Right lobe of liver (tissue), 6 donors: ENCODE data around the gene ST8SIA6. TPM values are rescaled to one million over a fixed set of nuclear protein-coding genes. Genes with fewer than 3 reads are reported as not detected.

Source experiments
- ATAC-seq, 4 donors: fragments of 200-7000 bp; cut with Tn5 transposase; one replicate each; pipeline ENCODE4 v1.9.1; 2020; ENCODE audit warnings: mild to moderate bottlenecking in 4 of 4, moderate library complexity in 4 of 4
- DNase-seq, 3 donors: peaks; one replicate each; pipeline ENCODE4 v3.0.0-alpha.2; 2020
- H3K27ac ChIP-seq, 3 donors: fragments of 200-600 bp; one replicate each; pipeline ENCODE4 v1.8.0; 2022
- H3K27me3 ChIP-seq, 2 donors: fragments of 200-600 bp; one replicate each; pipeline ENCODE4 v1.8.0; 2022
- H3K36me3 ChIP-seq, 4 donors: fragments of 200-600 bp; sonication (generic) in 1 of 4; one replicate each; pipeline versions ENCODE4 v1.5.1 to v1.8.0; 2017 to 2022; ENCODE audit warnings: control low read depth in 1 of 4
- H3K4me1 ChIP-seq, 4 donors: fragments of 200-600 bp; sonication (generic) in 1 of 4; one replicate each; pipeline versions ENCODE4 v1.5.1 to v1.8.0; 2017 to 2022; ENCODE audit warnings: control low read depth in 1 of 4
- H3K4me3 ChIP-seq, 3 donors: fragments of 200-600 bp; one replicate each; pipeline ENCODE4 v1.8.0; 2022
- H3K9me3 ChIP-seq, 4 donors: fragments of 200-600 bp; sonication (generic) in 1 of 4; one replicate each; pipeline versions ENCODE4 v1.5.1 to v1.8.0; 2017 to 2022; ENCODE audit warnings: control low read depth in 1 of 4
- POLR2A ChIP-seq: fragments of 450-650 bp; IDR thresholded peaks from one replicate; pipeline ENCODE4 v1.6.1; 2017; ENCODE audit warnings: antibody characterized with exemption, mild to moderate bottlenecking
- WGBS: methylation state at CpG from one replicate; pipeline ENCODE4 v1.1.6; 2018; ENCODE audit warnings: low coverage, low lambda C conversion rate; ENCODE audit not compliant: insufficient coverage; ENCODE audit errors: missing lambda C conversion rate; 5-methylcytosine and 5-hydroxymethylcytosine counted together
- intact Hi-C, 2 donors: fragments of 100-400 bp; cut with DNase I; formaldehyde crosslinking; loops; one replicate each; pipeline versions ENCODE4 v1.11.2 to v1.14.1; 2022
- total RNA-seq, 6 experiments: library from RNA; depleted of rRNA in 2 of 6; stranded (reverse); fragments of >200 nt in 2 of 6; fragmentation: NEBNext Ultra II Directional in 3 of 6; extraction: Animal tissue kit (Norgen Biotek cat#: 25700) in 3 of 6; gene quantifications; one replicate each; pipeline versions ENCODE4 v1.1.0 to v1.2.4, GENCODE V29; 2016 to 2023
- TF ChIP-seq, protein P1 (sequence below), 4 donors: fragments of 200-600 bp in 3 of 4; fragments of 450-650 bp in 1 of 4; IDR thresholded peaks; one replicate each; pipeline versions ENCODE4 v1.5.1 to v1.8.0; 2016 to 2022; ENCODE audit warnings: antibody characterized with exemption in 4 of 4, mild to moderate bottlenecking in 2 of 4
- donor health status: DM: no; HTN: yes; CAD: no.
- donor health status: DM: no; HTN: no; CAD: no.
- donor health status: DM: no; HTN: no; CAD: no.
- donor health status: DM: no; HTN: yes; CAD: no.
- donor health status: DM: no; HTN: yes; CAD: no.

The ST8SIA6 gene
- total RNA-seq, 6 experiments from 2014 or later: 0.39 to 2.2 (median 1.4) TPM

GRCh38 chr10:17497446-17498030 lies 43.1 kb upstream of the ST8SIA6 start:
- no peak for DNase-seq
- Histone ChIP-seq H3K36me3 (no peaks in the 10 kb centered on the region), H3K4me1 (no peaks in the 10 kb centered on the region), H3K4me3 (no peak overlapping the region), H3K27ac (no peak overlapping the region), H3K9me3 (no peaks in the 10 kb centered on the region), H3K27me3 (no peaks in the 10 kb centered on the region)
- ATAC-seq: no peak
- 42% methylated on average over 6 of the region's 6 CpGs for WGBS
- no peak for TF ChIP-seq POLR2A
- TF ChIP-seq, protein P1, sequence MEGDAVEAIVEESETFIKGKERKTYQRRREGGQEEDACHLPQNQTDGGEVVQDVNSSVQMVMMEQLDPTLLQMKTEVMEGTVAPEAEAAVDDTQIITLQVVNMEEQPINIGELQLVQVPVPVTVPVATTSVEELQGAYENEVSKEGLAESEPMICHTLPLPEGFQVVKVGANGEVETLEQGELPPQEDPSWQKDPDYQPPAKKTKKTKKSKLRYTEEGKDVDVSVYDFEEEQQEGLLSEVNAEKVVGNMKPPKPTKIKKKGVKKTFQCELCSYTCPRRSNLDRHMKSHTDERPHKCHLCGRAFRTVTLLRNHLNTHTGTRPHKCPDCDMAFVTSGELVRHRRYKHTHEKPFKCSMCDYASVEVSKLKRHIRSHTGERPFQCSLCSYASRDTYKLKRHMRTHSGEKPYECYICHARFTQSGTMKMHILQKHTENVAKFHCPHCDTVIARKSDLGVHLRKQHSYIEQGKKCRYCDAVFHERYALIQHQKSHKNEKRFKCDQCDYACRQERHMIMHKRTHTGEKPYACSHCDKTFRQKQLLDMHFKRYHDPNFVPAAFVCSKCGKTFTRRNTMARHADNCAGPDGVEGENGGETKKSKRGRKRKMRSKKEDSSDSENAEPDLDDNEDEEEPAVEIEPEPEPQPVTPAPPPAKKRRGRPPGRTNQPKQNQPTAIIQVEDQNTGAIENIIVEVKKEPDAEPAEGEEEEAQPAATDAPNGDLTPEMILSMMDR (IDR thresholded peaks at IDR 0.05): no peak
- intact Hi-C loops: no loop called here

GRCh38 chr10:17494626-17495260 lies 40.3 kb upstream of the ST8SIA6 start:
- no peak for ATAC-seq
- Histone ChIP-seq H3K9me3 (no peaks in the 10 kb centered on the region), H3K27me3 (no peaks in the 10 kb centered on the region), H3K36me3 (no peaks in the 10 kb centered on the region), H3K4me1 (no peaks in the 10 kb centered on the region), H3K4me3 (no peak overlapping the region), H3K27ac (no peak overlapping the region)
- DNase-seq: no peak
- 36% methylated on average over 6 of the region's 6 CpGs for WGBS
- intact Hi-C loops: no loop called here
- no peak for TF ChIP-seq POLR2A
- TF ChIP-seq, protein P1 (IDR thresholded peaks at IDR 0.05): no peak

DNA sequence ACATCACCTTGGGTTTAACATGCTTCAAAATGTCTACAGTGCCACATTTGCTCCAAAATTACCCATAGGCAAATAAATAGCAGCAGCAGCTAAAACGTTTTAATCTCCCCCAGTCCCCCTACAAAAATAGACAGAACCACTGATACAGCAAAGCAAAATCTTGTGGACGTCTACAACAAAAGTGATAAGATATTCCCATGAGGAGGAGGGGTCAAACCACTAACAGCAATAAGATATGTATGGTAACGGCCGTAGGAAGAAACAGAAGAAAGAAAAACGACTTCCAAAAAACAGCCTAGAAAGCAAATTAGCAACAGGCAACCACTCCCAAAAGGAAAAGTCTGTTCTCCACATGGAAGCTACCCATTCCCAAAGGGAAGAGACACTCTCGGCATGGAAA lies 34.5 kb upstream of the ST8SIA6 start:
- H3K4me1 ChIP-seq: no peaks in the 10 kb centered on the region
- DNase-seq: no peak
- WGBS: 36% methylated on average over 6 of the region's 6 CpGs
- H3K9me3 ChIP-seq: no peaks in the 10 kb centered on the region
- TF ChIP-seq, protein P1 (IDR thresholded peaks at IDR 0.05): no peak
- TF ChIP-seq POLR2A: no peak
- no peak for ATAC-seq
- no peaks in the 10 kb centered on the region for H3K27me3 ChIP-seq
- H3K27ac ChIP-seq: no peak overlapping the region
- intact Hi-C loops: no loop called here
- H3K4me3 ChIP-seq: no peak overlapping the region
- H3K36me3 ChIP-seq: no peaks in the 10 kb centered on the region

DNA sequence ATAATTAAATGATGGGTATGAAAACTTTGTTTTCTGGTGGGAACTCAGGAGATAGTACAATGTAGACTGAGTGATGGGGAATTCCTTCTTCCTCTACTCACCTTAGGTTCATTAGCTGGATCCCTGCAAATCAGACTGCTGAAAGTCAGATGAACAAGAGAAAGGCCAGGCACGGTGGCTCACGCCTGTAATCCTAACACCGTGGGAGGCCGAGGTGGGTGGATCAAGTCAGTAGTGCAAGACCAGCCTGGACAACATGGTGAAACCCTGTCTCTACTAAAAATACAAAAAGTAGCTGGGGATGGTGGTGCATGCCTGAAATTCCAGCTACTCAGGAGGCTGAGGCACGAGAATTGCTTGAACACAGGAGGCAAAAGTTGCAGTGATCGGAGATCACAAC lies 28.7 kb upstream of the ST8SIA6 start:
- Histone ChIP-seq H3K9me3 (no peaks in the 10 kb centered on the region), H3K27ac (no peak overlapping the region), H3K36me3 (no peaks in the 10 kb centered on the region), H3K4me3 (no peak overlapping the region), H3K27me3 (no peaks in the 10 kb centered on the region), H3K4me1 (no peaks in the 10 kb centered on the region)
- DNase-seq (no peak), ATAC-seq (no peak)
- TF ChIP-seq POLR2A: no peak
- TF ChIP-seq, protein P1 (IDR thresholded peaks at IDR 0.05): no peak
- intact Hi-C loops: no loop called here
- 66% methylated on average over 5 of the region's 6 CpGs for WGBS
